ENCODE measurements around the gene MYL6. TPM values are rescaled to one million over a fixed set of nuclear protein-coding genes. Genes with fewer than 3 reads are reported as not detected.

MYL6 gene
- total RNA-seq (2014; rRNA removed; shearing (Covaris generic)): 2,913 and 3,348 TPM in 2 replicates

DNA sequence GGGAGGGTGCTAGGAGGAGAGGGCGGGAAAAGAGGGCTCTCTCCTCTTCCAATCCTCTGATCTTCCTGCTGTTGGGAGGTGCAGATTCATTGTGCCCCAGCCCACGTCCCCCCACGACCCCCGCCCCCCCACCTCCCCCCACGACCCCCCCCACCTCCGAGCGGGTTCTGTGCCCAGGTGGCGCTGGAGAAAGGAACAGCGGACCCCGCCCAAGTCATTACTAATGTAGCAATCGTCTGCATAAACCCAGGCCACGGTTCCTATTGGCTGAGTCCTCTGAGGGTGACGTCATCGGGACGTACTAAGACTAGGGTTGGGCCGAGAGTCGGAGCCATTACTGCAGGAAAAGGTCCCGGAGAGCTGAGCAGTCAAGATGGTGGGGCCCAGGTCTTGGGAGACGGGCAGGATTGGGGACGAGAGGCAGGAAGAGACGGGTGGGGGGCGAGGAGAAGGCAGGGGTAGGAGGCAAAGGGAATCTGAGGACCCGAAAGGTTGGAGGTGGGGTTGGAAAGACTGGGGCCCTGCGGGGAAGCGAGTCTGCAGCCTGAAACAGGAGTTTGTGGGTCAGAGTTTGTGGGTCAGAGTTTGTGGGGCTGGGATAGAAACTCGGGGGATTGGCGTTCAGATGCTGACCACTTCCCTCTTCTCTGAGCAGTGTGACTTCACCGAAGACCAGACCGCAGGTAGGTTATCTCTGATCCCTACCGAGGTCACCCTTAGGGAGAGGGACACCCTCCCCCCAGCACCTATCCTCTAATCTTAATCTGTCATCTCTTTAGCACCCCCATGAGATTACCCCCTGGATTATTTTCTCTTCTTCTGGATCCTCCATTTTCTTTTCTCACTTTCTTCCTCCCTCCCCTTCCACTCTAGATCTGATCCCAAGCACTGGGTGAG lies at the start of gene MYL6:
MYL6 (plus strand) TSS at position 331 of the 897 bp plus-strand sequence; CDS start at position 374, 43 bp downstream.
- DNase-seq (ENCODE audit: low read depth): peak; percentile 97

GRCh38 chr12:56110571-56110970 lies 47.6 kb upstream of the MYL6 start:
- no peak for DNase-seq (ENCODE audit: low read depth)

DNA sequence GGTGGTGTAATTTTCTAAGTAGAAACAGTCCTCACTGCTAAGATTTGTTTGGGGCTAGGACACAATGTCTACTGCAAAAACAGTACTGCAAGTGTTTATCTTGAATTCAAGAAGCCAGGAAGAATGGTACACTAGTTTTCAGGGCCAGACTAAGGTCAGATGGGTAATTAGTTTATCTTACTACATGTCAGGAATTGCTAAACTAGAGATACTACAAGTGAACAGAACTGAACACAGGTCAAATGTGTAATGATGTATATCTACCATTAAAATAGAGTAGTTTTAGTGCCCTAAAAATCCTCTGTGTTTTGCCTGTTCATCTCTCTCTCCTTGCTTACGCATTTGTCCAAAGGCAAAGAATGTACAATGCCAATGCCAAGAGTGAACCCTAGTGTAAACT lies 44.1 kb upstream of the MYL6 start:
- DNase-seq (ENCODE audit: low read depth): no peak

DNA sequence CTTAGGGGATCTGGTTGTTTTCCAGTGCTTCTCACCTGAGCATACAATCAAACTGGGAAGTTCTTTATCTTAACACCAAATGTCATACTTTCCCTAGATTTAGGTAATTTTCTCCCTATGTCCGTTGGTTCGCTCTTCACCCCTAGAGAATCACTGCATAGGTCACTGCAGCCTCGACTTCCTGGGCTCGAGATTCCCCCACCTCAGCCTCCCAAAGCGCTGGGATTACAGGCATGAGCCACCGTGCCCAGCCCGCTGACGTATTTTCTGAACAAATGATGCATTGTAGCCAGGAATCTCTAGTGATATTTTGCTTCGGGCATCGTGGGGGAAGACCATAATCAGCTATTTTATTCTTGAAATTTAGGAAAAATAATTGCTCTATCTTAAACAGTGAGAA lies 42.8 kb upstream of the MYL6 start:
- DNase-seq (ENCODE audit: low read depth): peak; percentile 41

DNA sequence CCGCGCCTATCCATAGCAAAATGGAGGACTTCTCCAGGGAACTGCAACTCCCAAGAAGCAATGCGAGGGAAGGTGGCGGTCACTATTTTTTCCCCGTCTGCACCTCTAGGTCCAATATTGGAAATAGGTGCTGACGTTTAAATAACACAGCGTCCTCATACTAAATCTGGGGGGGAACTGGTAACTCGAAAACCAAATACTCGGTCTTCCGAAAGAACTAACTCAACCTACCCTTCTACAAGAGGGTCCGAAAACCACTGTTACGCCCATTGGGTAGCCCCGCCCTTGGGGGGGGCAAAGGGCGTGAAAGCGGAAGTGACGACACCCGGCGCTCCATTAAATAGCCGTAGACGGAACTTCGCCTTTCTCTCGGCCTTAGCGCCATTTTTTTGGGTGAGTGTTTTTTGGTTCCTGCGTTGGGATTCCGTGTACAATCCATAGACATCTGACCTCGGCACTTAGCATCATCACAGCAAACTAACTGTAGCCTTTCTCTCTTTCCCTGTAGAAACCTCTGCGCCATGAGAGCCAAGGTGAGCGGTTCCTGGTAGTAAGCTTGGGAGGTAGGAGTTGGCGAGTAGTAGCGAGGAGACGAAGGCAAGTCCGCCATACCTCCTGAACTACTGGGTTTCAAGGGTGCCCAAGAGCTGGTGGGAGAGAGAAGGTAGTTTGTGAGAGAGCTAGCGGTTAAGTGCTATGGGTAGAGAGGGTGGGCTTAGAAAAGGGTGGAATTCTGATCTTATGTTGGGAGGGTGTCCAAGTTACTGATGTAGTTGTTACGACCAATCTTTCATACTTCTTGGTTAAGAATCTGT lies 41.7 kb upstream of the MYL6 start, which contains the start of gene RPL41:
RPL41 (plus strand) TSS at position 367 of the 815 bp plus-strand sequence.
- peak; percentile 91 for DNase-seq (ENCODE audit: low read depth)

DNA sequence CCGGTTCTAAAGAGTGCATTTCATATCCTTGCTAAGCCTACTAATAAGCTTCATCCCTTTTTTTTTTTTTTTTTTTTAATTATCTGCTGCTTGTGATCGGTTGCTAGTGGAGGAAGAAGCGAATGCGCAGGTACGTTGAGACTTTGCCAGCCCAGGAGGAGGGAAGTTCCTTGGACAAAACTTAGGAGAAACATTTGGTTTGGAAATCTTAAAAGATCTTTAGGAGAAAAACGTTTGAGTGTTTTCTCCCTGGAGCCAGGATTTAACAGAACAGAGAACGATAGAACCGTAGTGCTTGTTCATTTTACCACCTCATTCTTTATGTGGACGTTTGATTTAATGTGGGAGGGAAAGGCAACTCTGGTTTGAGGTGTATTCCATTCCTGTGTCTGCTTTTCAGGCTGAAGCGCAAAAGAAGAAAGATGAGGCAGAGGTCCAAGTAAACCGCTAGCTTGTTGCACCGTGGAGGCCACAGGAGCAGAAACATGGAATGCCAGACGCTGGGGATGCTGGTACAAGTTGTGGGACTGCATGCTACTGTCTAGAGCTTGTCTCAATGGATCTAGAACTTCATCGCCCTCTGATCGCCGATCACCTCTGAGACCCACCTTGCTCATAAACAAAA lies 41.0 kb upstream of the MYL6 start:
- DNase-seq (ENCODE audit: low read depth): peak; percentile 25

DNA sequence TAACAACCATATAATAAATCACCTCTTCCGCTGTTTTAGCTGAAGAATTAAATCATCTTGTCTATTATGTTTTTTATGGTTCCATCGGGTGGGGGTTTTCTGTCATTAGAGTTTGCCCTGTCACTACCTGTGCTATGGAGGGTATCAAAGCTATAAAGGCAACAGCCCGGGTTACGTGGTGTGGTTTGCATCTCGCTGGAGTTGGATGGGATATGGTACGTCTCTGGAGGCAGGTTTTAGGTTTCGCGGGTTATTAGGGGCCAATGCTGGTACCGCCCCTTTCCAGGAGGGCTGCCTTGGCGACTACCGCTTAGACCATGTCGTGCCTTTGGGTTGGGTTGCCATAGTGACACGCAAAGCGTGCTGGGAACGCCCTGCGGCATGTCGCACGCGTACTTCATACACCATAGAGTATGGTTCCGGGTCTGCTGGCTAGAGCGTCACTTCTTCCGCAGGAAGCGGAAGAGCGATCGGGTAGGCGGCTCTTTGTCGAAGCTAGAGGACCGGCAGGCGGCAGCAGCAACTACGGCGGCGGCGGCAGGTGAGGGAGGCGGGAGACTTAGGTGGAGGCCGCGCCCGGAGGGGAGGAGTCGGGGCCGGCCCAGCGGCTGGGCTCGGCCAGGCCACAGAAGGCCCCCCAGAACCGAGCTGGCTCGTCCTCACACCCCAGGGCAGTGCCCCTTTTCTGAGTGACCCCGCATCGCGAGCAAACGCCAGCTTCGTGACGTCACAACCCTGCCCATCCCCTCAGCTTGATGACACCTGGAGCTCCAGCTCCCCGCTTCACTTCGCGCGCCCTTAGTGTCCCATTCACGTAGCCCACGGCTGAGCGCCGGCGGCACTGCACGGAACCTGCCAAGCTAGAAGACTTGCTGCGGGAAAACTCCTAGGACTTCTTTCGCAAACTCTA lies 40.1 kb upstream of the MYL6 start, which contains the start of gene ZC3H10:
ZC3H10 (plus strand) TSS at position 489 of the 910 bp plus-strand sequence. CDS start 2,297 bp downstream, outside the sequence.
- DNase-seq (ENCODE audit: low read depth): peak; percentile 98

DNA sequence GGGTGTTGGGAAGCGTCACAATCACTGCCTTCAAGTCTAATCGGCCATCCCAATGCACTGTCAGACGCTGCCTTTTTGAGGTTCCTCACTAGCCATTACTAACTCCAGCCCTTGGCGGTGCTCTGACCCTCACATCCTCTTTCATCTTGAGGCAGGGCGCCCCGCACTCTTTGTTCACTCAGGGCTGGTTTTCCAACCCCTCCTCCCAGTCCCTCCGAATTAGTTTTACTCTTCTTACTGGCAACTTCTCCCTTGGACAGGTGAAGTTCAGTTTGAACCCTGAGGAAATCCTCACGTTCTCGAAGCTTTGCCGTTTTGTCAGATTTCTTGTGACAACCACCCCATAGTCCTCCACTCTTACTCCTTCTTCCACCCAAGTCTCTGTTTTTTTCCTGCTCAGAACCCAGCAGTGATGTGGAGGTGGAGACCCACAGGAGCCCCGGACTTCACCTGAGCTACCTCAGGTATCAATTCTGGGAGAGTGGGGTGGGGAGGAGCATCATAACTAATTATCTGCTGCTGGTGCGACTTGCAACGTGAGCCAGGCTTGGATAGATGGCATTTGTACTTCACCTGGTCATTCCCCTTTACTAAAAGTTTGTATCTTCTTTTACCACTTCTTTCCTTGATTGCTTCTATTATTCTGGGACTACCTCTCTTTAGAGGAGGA lies 39.3 kb upstream of the MYL6 start:
- no peak for DNase-seq (ENCODE audit: low read depth)

DNA sequence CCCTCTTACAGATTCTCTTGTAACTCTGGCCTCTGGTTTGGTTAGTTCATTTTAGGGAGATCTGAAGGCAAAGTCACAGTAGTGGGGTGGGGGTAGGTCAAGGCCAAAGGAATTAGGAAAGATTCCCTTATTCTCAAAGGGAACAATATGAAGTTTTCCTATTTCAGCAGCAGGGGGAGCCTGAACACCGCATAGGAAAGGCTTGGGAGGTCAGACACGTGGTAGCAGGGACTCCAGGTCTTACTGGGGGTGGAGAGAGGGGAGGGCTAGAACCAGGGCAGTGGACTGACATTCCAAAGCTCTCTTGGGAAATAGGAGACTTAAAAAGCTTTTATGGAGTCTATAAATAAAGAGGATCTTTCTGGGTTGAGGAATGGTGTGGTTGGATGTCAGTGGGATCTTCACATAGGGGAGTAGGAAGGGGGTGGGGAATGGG lies 38.8 kb upstream of the MYL6 start:
- peak; percentile 89 for DNase-seq (ENCODE audit: low read depth)

- peak; percentile 59 for DNase-seq (ENCODE audit: low read depth)
These were observed 37.9 kb upstream of the MYL6 start for GRCh38 chr12:56120158-56120846.

GRCh38 chr12:56121204-56121870 lies 36.8 kb upstream of the MYL6 start:
- no peak for DNase-seq (ENCODE audit: low read depth)

GRCh38 chr12:56122637-56123036 lies 35.5 kb upstream of the MYL6 start:
- no peak for DNase-seq (ENCODE audit: low read depth)

GRCh38 chr12:56124133-56124532 lies 34.0 kb upstream of the MYL6 start:
- DNase-seq (ENCODE audit: low read depth): no peak

- DNase-seq (ENCODE audit: low read depth): no peak
These were observed 31.4 kb upstream of the MYL6 start for GRCh38 chr12:56126732-56127239.

DNA sequence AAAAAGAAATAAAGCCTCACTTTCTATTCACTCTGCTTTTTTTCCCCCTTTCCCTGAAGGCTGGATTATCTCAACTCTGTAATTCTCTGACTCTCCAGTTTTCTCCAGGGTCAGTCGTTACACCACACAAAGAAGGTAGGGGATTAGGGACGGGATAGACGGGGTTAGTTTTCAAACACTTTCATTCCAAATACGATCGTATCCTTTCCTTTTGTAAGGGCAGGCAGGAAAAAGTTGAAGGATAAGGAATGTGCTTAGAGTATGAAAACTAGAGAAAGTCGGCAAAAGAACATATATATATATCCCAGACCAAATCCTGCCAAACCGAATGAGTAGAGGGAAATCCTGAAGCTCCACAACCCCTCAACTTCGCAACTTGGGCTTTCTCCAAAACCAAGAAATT lies 30.7 kb upstream of the MYL6 start:
- no peak for DNase-seq (ENCODE audit: low read depth)

DNA sequence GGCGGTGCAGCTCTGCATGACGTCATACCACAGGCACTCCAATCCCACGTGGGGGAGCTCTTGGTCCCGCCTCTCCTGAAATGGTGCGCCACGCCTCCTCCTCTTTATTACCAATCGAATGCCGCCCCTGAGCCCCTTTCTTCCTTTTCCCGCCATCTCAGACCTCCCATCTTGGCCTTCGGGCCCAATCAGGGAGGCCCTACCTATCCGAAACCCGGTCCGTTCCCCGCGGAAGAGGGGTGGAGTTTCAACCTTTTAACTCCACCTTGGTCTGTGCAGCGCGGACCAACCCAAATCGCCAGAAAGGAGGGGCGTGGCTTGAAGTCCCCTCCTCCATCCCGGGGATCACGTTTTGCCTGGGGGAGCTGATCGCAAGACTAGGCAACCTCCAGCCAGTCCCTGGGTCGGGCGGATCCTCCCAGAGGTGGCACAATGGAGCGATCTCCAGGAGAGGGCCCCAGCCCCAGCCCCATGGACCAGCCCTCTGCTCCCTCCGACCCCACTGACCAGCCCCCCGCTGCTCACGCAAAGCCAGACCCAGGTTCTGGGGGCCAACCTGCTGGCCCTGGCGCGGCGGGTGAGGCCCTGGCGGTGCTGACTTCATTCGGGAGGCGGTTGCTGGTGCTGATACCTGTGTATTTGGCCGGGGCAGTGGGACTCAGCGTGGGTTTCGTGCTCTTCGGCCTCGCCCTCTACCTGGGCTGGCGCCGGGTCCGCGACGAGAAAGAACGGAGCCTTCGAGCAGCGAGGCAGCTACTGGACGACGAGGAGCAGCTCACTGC lies 30.1 kb upstream of the MYL6 start, which contains the start of gene ESYT1:
ESYT1 (plus strand) TSS at position 380 of the 782 bp plus-strand sequence; CDS start at position 433, 53 bp downstream.
- DNase-seq (ENCODE audit: low read depth): peak; percentile 100

DNA sequence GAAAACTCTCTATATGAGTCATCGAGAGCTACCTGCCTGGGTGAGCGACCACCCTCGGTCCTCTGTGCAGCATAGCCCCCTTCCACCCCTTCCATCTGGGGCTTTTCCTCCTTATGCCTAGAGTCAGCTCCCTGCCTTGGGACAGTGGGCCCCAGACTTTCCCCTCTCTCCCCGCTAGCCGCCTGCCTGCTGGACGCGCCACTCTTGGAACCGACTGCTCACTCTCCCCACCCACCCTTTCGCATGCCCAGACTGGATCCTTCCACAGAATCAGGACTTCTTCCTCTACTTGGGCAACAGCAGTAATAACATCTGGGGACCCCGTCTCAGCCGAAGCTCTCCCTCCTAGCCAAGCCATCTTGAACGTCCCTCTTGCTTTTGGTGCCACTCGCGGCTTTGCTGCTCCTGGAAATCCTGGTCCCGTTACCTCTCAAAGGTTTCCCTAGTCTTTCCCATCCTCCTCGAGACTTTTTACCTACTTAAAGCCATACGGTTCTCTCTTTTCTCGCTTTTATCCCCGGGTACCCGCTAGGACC lies 29.4 kb upstream of the MYL6 start:
- DNase-seq (ENCODE audit: low read depth): peak; percentile 41

All from M059J (cell line).